Right ventricle myocardium inferior (tissue), 1 donor: ENCODE data around the gene SEMA6B. TPM values are rescaled to one million over a fixed set of nuclear protein-coding genes. Genes with fewer than 3 reads are reported as not detected.
A peak's percentile ranks its signal among the peaks of the same experiment; 100 is the strongest.

Source experiments
- ATAC-seq: fragments of 200-7000 bp; cut with Tn5 transposase; one replicate; pipeline ENCODE4 v1.9.1; 2020; ENCODE audit warnings: mild to moderate bottlenecking, moderate library complexity
- DNase-seq: peaks from one replicate; pipeline ENCODE4 v3.0.0; 2021; ENCODE audit errors: missing footprints
- intact Hi-C: fragments of 100-400 bp; cut with DNase I; formaldehyde crosslinking; loops from one replicate; pipeline ENCODE4 v1.11.0; 2022
- total RNA-seq: library from RNA; stranded (reverse); fragmentation: NEBNext Ultra II Directional; extraction: Animal tissue kit (Norgen Biotek cat#: 25700); gene quantifications from one replicate; pipeline ENCODE4 v1.2.1, GENCODE V29; 2021
- donor health status: DM: no; HTN: yes; CAD: no; lungs with severe emphysema.

Gene SEMA6B
- total RNA-seq, 1 donor from 2014 or later, result 16.7 TPM

DNA sequence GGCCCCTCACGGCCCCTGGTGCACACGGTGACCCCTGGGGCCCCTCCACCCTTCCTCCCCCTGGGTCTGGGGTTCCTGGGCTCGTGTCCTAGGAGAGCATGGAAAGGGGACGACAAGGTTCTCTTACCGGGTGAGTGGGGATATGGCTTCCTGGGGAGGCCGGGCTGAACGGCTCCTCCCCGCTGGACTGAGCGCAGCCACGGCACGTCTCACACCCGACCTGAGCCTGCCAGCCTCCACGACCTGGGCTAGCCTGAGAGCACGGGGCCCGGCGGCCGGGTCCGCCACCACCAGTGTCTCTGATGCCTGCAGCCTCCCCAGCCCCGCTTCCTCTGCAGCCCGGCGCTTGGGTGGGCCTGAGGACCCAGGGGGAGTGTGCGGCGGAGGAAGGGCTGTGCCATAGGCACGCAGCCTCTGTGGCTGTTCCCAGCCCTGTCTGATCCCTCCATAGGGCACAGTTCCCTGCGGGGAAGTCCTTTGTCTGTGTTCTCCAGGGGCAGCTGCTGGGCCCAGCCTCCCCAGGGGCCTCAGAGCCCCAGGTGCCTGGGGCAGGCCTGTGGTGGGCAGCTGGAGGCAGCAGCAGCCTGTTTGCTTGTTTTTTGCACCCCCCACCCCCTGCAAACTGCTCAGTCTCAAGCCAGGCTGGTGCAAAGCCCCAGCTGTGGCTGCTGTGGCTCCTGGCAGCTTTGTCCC is 56.2 kb downstream of the SEMA6B start:
- intact Hi-C loops, result no loop called here
- DNase-seq (no peak), ATAC-seq (peak; percentile 2)

DNA sequence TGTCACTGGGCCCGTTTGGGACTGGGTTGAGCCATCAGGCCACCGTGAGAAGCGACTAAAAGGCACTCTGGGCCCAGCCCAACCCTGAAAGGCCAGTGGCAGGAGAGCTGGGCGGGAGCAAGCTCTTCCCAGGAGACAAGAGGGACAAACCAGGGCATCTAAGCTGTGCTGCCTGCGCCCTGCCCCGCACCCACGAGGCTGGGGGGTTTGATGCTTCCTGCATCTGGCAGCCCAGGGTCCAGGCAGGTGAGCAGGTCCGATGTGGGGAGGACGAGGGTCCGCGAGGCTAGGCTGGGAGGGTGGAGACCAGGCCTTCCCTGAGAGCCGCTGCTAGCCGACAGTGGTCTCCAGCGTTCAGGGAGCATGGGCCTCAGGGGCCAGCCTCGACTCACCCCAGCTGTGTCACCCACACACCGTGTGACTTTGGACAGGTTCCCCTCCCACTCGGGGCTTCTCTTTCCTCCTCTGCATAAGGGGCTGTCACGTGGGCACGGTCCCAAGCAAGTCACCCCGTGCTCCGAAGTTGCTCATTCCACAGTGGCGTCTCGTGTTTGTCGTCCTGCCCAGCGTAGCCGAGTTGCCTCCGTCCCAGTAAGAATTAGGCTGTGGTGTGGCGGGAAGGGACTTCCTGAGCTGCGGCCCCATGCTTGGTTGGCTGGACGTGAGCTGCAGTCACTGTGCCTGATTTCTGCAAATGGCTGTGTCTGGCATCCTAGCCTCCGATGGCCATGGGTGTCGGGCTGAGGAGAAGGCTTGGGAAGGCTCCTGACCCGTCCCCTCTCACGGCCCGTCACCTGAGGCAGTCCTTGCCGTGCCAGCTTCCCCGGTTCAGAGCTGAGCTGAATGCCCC is 57.0 kb downstream of the SEMA6B start:
- ATAC-seq (no peak), DNase-seq (no peak)
- intact Hi-C loops, result no loop called here

DNA sequence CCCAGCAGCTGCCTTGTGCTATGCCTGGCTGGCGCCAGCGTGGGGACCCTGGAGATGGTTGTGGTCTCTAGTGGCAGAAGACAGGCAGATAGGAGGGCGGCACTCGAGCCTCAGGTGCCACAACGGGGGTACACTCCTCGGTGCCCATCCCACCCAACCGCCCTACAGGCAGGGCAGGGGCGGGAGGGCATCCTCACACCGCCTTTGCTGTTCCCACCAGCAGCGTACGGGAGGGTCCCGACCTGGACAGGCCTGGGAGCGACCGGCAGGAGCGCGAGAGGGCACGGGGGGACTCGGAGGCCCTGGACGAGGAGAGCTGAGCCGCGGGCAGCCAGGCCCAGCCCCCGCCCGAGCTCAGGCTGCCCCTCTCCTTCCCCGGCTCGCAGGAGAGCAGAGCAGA is 57.8 kb downstream of the SEMA6B start:
- intact Hi-C loops, result no loop called here
- no peak for DNase-seq
- no peak for ATAC-seq

DNA sequence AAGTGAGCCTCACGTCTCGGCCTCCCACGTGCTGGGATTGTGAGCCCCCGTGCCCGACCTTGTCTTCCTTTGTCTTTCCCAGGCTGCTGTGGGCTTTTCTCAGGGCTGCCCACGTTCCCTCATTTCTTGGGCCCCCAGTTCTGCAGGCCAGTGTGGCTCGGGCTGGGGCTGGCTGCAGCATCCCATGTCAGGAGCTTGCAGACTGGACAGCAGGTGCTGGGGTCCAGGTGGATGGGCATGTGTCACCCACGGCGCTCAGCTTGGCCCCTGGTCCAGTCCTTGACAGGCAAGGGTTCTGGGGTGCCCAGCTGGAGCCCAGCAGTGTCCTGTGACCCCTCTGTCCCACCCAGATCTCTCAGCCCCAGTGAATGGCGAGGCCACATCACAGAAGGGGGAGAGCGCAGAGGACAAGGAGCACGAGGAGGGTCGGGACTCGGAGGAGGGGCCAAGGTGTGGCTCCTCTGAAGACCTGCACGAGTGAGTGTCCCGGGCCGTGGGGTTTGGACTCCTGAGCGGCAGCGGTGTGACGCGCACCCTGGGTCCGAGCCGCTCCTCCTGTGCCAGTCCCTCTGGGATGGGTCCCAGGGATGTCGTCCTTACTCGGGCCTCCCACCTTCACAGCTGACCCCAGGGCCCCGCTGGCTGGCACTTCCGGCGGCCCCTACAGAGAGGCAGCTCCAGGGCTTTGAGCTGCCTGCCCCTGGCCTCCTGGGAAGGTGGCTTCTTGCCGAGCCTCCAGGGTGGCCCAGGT is 58.5 kb downstream of the SEMA6B start:
- DNase-seq (no peak), ATAC-seq (peak; percentile 9)

DNA sequence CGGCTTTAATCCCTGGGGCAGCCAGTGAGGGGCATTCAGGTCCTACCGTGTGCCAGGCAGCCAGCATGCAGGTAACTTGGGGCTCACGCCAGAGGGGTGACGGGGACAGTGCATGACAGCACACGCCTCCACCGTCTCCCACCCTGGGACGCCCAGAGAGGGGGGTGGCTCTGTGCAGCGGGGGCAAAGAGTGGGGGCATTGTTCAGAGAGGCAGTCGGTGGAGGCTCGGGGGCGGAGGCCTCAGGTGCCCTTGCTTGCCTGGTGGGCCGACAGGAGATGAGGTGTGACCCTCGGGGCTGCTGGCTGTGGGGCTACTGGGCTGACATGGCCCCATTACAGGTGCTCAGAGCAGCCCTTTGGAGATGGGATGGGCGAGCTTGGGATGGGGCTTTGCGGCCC is 59.6 kb downstream of the SEMA6B start:
- DNase-seq, result no peak
- no peak for ATAC-seq
- intact Hi-C loops, result no loop called here

More for the DNA sequence above, 58.5 kb downstream of the SEMA6B start:
- intact Hi-C loops, result no loop called here

DNA sequence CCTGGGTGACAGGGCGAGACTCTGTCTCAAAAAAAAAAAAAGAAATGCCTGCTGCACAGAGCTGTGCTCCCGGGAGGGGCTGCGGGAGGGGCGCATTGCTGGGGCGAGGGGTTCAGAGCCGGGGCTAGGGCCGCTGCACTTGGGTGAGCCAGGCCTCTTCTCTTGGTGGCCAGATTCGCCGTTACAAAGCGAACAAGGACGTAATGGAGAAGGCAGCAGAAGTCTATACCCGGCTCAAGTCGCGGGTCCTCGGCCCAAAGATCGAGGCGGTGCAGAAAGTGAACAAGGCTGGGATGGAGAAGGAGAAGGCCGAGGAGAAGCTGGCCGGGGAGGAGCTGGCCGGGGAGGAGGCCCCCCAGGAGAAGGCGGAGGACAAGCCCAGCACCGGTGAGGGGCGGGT is 60.2 kb downstream of the SEMA6B start:
- intact Hi-C loops, result no loop called here
- ATAC-seq (no peak), DNase-seq (no peak)

DNA sequence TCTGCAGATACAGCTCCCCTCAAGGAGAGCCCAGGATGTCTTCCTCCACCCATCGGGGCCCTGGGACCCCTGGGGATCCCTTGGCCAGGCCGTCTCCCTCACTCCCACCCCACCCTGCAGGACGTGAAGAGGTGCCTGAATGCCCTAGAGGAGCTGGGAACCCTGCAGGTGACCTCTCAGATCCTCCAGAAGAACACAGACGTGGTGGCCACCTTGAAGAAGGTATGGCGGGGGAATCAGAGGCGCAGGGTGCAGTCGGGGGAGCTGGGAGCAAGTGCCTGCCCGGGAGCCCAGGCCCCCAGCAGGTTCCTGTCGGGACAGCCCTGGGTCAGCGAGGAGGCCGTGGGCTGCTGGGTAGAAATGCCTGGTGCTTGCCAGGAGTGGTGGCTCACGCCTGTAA is 60.8 kb downstream of the SEMA6B start:
- intact Hi-C loops, result no loop called here
- ATAC-seq, result no peak
- DNase-seq, result no peak

DNA sequence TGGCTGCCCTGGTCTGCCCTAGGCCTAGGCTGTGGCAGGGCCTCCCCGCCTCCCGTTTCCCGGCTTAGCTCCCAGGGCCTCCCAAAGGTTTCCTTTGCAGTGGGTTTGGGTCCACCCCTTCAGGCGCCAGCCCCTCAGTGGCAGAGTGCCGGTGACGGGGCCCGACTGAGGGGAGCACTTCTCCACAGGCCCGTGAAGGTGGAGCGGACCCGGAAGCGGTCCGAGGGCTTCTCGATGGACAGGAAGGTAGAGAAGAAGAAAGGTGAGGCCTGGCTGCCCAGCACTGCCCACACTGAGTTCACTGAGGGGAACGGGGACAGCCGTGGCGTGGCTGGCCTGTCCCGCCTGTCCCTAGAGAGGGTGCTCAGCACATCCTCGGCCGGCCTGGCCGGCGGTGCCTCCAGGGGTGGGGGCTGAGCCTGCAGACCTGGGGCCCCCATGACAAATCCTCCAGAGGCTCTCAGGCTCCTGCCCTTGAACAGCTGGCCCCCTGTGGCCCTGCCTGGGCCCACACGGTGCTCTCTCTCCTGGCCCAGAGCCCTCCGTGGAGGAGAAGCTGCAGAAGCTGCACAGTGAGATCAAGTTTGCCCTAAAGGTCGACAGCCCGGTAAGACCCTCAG is 61.6 kb downstream of the SEMA6B start:
- intact Hi-C loops, result no loop called here
- ATAC-seq, result no peak
- DNase-seq, result no peak

DNA sequence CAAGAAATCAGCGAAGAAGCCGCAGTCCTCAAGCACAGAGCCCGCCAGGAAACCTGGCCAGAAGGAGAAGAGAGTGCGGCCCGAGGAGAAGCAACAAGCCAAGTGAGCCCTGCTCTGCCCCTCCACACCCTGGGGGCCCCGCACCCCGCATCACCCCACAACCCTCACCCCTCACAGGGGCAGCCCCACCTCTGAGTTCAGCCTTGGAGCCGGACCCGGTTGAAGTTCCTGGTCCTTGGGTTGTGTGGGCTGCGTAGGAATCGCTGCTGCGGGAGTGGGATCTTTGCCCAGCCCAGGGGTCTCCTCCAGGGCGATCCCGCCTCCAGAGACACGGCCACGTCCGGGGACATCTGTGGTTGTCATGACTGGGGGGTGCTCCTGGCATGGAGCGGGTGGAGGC is 63.2 kb downstream of the SEMA6B start:
- DNase-seq, result no peak
- no peak for ATAC-seq
- intact Hi-C loops, result no loop called here

DNA sequence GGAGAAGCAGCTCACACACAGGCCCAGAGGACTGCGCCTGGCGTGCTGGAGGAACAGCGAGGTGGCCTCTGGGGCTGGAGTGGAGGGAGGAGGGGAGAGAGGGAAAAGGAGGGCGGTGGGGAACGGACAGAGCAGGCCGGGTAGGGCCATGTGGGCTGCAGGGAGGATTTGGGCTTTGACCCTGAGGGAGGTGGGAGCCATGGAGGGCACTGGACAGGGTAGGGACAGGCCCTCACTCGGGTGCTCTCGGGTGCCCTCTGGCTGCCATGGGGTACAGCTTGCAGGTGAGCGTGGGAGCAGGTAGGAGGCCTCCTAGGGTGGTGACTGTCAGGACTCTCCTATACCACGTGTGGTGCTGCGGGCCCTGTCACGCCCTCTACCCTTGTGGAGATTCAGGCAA is 64.0 kb downstream of the SEMA6B start:
- intact Hi-C loops, result no loop called here
- ATAC-seq (no peak), DNase-seq (no peak)

DNA sequence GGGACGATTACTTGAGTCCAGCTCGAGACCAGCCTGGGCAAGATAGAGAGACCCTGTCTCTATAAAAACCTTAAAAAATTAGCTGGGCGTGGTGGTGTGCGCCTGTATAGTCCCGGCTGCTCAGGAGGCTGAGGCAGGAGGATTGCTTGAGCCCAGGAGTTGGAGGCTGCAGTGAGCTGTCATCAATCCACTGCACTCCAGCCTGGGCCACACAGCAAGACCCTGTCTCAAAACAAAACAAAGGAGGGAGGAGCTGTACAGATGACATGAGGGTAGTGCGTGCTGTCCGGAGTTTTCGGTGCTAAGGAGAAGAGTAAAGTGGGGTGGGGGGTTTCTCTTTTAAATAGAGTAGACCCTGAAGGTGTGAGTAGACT is 64.8 kb downstream of the SEMA6B start:
- DNase-seq, result no peak
- intact Hi-C loops, result no loop called here
- ATAC-seq, result no peak

DNA sequence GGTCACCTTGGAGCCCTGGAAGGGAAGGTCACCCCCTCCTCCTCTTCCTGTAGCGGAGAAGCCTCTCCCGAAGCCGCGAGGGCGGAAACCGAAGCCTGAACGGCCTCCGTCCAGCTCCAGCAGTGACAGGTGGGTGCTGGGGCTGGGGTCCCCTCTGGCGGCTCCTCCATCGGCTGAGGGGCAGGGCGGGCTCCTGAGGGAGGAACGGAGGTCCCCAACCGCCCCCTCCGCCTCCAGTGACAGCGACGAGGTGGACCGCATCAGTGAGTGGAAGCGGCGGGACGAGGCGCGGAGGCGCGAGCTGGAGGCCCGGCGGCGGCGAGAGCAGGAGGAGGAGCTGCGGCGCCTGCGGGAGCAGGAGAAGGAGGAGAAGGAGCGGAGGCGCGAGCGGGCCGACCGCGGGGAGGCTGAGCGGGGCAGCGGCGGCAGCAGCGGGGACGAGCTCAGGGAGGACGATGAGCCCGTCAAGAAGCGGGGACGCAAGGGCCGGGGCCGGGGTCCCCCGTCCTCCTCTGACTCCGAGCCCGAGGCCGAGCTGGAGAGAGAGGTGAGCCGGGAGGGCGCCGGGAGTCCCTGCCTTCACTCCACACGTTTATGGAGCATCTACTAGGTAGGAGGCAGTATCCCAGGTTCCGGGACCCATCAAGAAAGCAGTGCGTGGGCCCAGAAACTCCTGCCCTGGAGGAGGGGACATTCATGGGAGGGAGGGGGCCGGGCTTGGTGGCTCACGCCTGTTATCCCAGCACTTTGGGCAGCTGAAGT is 65.4 kb downstream of the SEMA6B start:
- intact Hi-C loops, result no loop called here
- ATAC-seq (no peak), DNase-seq (no peak)

DNA sequence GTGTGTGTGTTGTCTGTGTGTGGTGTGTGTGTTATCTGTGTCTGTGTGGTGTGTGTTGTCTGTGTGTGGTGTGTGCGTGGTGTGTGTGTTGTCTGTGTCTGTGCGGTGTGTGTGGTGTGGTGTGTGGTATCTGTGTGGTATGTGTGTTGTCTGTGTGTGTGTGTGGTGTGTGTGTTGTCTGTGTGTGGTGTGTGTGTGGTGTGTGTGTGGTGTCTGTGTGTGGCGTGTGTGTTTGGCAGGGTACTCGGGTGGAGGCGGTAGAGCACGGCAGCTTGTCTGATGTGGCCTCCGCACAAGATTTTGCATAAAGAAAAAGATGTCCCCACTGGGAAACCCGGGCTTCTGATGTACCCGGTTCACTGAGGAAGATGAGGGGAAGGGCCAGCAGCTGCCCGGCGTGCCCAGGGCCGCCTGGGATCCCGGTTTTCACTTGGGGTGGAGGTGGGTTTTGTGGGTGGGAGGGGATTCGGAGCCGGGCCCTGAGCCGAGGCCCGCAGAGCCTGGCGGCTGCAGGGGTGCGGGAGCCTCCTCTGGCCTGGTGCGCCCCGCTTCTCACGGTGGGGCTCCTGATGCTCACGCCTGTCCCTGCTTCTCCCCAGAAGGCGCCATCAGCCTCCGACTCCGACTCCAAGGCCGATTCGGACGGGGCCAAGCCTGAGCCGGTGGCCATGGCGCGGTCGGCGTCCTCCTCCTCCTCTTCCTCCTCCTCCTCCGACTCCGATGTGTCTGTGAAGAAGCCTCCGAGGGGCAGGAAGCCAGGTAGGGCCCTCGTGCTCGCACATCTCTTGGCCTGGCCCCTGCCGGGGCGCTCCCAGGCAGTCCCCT is 66.2 kb downstream of the SEMA6B start:
- no peak for ATAC-seq
- intact Hi-C loops, result no loop called here
- DNase-seq, result no peak

Other genes starting within 250 kb of the SEMA6B start
- gene STAP2, start 220.9 kb downstream of the SEMA6B start, total RNA-seq, result 4.3 TPM
- gene MPND, start 216.1 kb downstream of the SEMA6B start, total RNA-seq, result 21.0 TPM
- 22.0 TPM for gene SH3GL1, start 159.1 kb downstream of the SEMA6B start, total RNA-seq
- gene CHAF1A, start 157.0 kb downstream of the SEMA6B start, total RNA-seq, result 5.9 TPM
- 119 TPM for gene UBXN6, start 101.9 kb downstream of the SEMA6B start, total RNA-seq
- 28.2 TPM for gene HDGFL2, start 87.4 kb downstream of the SEMA6B start, total RNA-seq
- 241 TPM for gene PLIN4, start 41.2 kb downstream of the SEMA6B start, total RNA-seq
- gene PLIN5, start 24.5 kb downstream of the SEMA6B start, total RNA-seq, result 50.4 TPM
- 0.73 TPM for gene LRG1, start 19.6 kb downstream of the SEMA6B start, total RNA-seq
- gene TNFAIP8L1, start 79.8 kb upstream of the SEMA6B start, total RNA-seq, result 4.4 TPM
- gene MYDGF, start 110.7 kb upstream of the SEMA6B start, total RNA-seq, result 29.8 TPM
- gene DPP9, start 164.2 kb upstream of the SEMA6B start, total RNA-seq, result 52.7 TPM
- gene FEM1A, start 232.1 kb upstream of the SEMA6B start, total RNA-seq, result 47.0 TPM